ENCODE data around the gene ATP5F1D. TPM values are rescaled to one million over a fixed set of nuclear protein-coding genes. Genes with fewer than 3 reads are reported as not detected.

ATP5F1D gene
- total and polyA plus RNA-seq, 2 of the 13 experiments (the other 11 are each of a cell fraction or from before 2014, with no cell fraction given): 39.4 to 78.7 TPM

DNA sequence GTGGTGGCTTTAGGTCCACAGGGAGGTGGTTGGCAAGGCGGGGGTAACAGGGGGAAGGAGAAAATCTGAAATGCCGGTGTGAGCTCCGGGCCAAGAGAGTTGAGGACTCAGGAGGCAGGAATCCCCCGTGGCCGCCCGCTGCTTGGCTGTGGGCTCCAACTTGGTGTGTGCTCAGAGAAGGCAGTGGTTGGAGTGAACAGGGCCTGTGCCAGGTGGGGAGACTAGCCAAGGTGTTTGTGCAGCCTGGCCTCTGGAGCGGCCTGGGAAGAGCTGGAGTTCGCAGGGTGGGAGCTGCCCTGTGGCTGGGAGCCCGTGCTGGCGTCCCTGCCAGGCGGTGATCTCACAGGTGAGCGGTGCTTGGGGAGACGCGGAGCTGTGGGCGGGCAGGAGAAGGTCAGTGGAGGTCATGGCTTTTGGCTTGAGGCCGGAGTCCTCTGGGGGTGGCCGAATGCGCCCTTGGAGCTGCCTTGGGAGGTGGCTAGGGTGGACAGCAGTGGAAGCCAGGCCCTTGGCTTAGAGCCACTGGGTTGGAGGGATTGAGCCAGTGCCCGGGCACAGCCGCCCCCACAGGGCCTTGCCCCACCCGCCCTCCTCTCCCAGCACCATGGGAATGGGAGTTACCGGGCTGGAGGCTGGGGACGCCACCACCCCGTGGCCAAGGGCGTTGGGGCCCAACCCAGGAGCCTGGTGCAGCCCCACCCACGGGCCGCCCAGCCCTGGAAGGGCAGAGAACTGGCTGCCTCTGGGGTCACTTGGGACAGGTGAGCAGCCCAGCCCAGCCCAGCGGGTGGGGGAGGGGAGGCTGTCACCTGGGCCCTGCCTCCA lies 20.5 kb downstream of the ATP5F1D start (continued):
- TF ChIP-seq SMAD1 (CRISPR knock-in tag; IDR thresholded peaks at IDR 0.05; ENCODE audit: borderline replicate concordance, low read depth) (no peak), KDM3A (CRISPR knock-in tag; IDR thresholded peaks at IDR 0.05; ENCODE audit: low read depth) (no peak; the same call in 1 of the 2 replicates), JUND (CRISPR knock-in tag; IDR thresholded peaks at IDR 0.05) (no peak), JUNB (CRISPR knock-in tag; IDR thresholded peaks at IDR 0.05; ENCODE audit: borderline replicate concordance) (no peak), ZNF572 (CRISPR knock-in tag; IDR thresholded peaks at IDR 0.05) (no peak), NCOA5 (CRISPR knock-in tag; IDR thresholded peaks at IDR 0.05) (no peak), KLF11 (CRISPR knock-in tag; IDR thresholded peaks at IDR 0.05) (no peak), SNRNP70 (IDR thresholded peaks at IDR 0.05; ENCODE audit: low read depth, low read length) (no peak), ZNF790 (CRISPR knock-in tag; IDR thresholded peaks at IDR 0.05; ENCODE audit: borderline replicate concordance) (0 out of 2 replicates have a peak, but pooled peaks have one; percentile 30), ADNP (CRISPR knock-in tag; IDR thresholded peaks at IDR 0.05) (no peak), ZBTB7B (CRISPR knock-in tag; IDR thresholded peaks at IDR 0.05) (no peak; the same call in 1 of the 2 replicates), SRF (IDR thresholded peaks at IDR 0.05; ENCODE audit: low read depth, low read length) (no peak), SNAI1 (CRISPR knock-in tag; IDR thresholded peaks at IDR 0.05; ENCODE audit: borderline replicate concordance) (no peak), PCBP2 (optimal IDR thresholded peaks at IDR 0.05; ENCODE audit: low read depth, low read length, poor library complexity, severe bottlenecking) (no peak), ZNF598 (CRISPR knock-in tag; IDR thresholded peaks at IDR 0.05; ENCODE audit: borderline replicate concordance) (0 out of 2 replicates have a peak, but pooled peaks have one; percentile 36)
- TF ChIP-seq, protein P1, sequence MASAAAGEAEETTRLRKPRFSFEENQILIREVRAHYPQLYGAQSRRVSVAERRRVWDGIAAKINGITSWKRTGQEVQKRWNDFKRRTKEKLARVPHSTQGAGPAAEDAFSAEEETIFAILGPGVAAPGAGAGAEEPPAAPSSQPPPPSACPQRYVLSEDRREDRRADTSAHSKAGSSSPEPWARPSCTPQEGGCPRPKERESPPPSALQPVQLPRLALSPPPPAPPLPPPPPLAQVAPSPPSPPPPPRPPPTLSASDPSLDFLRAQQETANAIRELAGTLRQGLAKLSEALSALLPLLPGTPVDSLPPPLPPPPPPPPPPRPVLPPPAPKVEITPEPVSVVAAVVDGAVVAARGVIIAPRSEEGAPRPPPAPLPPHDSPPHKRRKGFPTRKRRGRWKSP (CRISPR knock-in tag; IDR thresholded peaks at IDR 0.05): no peak
- TF ChIP-seq, protein P2, sequence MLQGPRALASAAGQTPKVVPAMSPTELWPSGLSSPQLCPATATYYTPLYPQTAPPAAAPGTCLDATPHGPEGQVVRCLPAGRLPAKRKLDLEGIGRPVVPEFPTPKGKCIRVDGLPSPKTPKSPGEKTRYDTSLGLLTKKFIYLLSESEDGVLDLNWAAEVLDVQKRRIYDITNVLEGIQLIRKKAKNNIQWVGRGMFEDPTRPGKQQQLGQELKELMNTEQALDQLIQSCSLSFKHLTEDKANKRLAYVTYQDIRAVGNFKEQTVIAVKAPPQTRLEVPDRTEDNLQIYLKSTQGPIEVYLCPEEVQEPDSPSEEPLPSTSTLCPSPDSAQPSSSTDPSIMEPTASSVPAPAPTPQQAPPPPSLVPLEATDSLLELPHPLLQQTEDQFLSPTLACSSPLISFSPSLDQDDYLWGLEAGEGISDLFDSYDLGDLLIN (CRISPR knock-in tag; IDR thresholded peaks at IDR 0.05; ENCODE audit: borderline replicate concordance): no peak
- TF ChIP-seq, protein P3, sequence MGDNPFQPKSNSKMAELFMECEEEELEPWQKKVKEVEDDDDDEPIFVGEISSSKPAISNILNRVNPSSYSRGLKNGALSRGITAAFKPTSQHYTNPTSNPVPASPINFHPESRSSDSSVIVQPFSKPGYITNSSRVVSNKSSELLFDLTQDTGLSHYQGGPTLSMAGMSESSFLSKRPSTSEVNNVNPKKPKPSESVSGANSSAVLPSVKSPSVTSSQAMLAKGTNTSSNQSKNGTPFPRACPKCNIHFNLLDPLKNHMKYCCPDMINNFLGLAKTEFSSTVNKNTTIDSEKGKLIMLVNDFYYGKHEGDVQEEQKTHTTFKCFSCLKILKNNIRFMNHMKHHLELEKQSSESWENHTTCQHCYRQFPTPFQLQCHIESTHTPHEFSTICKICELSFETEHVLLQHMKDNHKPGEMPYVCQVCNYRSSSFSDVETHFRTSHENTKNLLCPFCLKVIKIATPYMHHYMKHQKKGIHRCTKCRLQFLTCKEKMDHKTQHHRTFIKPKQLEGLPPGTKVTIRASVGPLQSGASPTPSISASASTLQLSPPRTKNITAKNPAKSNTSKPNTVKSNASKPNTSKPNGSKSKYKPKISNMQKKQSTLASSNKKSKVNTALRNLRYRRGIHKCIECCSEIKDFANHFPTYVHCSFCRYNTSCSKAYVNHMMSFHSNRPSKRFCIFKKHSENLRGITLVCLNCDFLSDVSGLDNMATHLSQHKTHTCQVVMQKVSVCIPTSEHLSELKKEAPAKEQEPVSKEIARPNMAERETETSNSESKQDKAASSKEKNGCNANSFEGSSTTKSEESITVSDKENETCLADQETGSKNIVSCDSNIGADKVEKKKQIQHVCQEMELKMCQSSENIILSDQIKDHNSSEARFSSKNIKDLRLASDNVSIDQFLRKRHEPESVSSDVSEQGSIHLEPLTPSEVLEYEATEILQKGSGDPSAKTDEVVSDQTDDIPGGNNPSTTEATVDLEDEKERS (CRISPR knock-in tag; IDR thresholded peaks at IDR 0.05): no peak
- TF ChIP-seq, protein P4, sequence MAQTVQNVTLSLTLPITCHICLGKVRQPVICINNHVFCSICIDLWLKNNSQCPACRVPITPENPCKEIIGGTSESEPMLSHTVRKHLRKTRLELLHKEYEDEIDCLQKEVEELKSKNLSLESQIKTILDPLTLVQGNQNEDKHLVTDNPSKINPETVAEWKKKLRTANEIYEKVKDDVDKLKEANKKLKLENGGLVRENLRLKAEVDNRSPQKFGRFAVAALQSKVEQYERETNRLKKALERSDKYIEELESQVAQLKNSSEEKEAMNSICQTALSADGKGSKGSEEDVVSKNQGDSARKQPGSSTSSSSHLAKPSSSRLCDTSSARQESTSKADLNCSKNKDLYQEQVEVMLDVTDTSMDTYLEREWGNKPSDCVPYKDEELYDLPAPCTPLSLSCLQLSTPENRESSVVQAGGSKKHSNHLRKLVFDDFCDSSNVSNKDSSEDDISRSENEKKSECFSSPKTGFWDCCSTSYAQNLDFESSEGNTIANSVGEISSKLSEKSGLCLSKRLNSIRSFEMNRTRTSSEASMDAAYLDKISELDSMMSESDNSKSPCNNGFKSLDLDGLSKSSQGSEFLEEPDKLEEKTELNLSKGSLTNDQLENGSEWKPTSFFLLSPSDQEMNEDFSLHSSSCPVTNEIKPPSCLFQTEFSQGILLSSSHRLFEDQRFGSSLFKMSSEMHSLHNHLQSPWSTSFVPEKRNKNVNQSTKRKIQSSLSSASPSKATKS (CRISPR knock-in tag; IDR thresholded peaks at IDR 0.05): no peak
- TF ChIP-seq, protein P5, sequence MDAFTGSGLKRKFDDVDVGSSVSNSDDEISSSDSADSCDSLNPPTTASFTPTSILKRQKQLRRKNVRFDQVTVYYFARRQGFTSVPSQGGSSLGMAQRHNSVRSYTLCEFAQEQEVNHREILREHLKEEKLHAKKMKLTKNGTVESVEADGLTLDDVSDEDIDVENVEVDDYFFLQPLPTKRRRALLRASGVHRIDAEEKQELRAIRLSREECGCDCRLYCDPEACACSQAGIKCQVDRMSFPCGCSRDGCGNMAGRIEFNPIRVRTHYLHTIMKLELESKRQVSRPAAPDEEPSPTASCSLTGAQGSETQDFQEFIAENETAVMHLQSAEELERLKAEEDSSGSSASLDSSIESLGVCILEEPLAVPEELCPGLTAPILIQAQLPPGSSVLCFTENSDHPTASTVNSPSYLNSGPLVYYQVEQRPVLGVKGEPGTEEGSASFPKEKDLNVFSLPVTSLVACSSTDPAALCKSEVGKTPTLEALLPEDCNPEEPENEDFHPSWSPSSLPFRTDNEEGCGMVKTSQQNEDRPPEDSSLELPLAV (CRISPR knock-in tag; conservative IDR thresholded peaks at IDR 0.05; ENCODE audit: low read depth): no peak

All from HepG2 (cell line).